Right cardiac atrium (tissue), 5 donors: Measurements from ENCODE around the gene RBM12. TPM values are rescaled to one million over a fixed set of nuclear protein-coding genes. Genes with fewer than 3 reads are reported as not detected.
A peak's percentile ranks its signal among the peaks of the same experiment; 100 is the strongest.

Experiments used
- ATAC-seq, 2 donors: fragments of 200-7000 bp; cut with Tn5 transposase; one replicate each; pipeline versions ENCODE4 v1.8.0 to v1.9.1; 2020; ENCODE audit warnings: moderate library complexity in 2 of 2, mild to moderate bottlenecking in 1 of 2
- DNase-seq, 3 donors: peaks; one replicate each; pipeline ENCODE4 v3.0.0-alpha.2; 2020
- H3K27ac ChIP-seq: one replicate; pipeline ENCODE4 v1.5.1; 2013; ENCODE audit warnings: mild to moderate bottlenecking, low read length, control low read depth, moderate library complexity
- H3K27me3 ChIP-seq: one replicate; pipeline ENCODE4 v1.6.1; 2013; ENCODE audit not compliant: control insufficient read depth, insufficient read depth
- H3K4me1 ChIP-seq: one replicate; pipeline ENCODE4 v1.6.1; 2013; ENCODE audit warnings: low read length; ENCODE audit not compliant: control insufficient read depth, insufficient read depth
- H3K4me3 ChIP-seq: one replicate; pipeline ENCODE4 v1.5.1; 2013; ENCODE audit warnings: low read length, control low read depth
- H3K9me3 ChIP-seq: one replicate; pipeline ENCODE4 v1.6.1; 2013; ENCODE audit warnings: low read length; ENCODE audit not compliant: control insufficient read depth
- WGBS: extraction: QIAGEN DNeasy Blood & Tissue Kit; methylation state at CpG from one replicate; pipeline ENCODE4 v1.1.7; 2013; 5-methylcytosine and 5-hydroxymethylcytosine counted together
- intact Hi-C, 4 donors: fragments of 100-400 bp; cut with DNase I; formaldehyde crosslinking; loops; one replicate each; pipeline versions ENCODE4 v1.11.0 to v1.14.0; 2022 to 2023
- polyA plus RNA-seq: library from polyadenylated mRNA; stranded (reverse); fragments of 200-250 nt; gene quantifications from one replicate; pipeline ENCODE4 v1.2.3, GENCODE V29; 2013
- total RNA-seq, 4 donors: library from RNA; stranded (reverse); fragmentation: NEBNext Ultra II Directional; extraction: Animal tissue kit (Norgen Biotek cat#: 25700); gene quantifications; one replicate each; pipeline ENCODE4 v1.2.1, GENCODE V29; 2021
- donor health status: healthy with polysubstance abuse.
- donor health status: DM: no; HTN: yes; CAD: no.
- donor health status: DM: no; HTN: no; CAD: no.
- donor health status: DM: no; HTN: yes; CAD: no; lungs with severe emphysema.
- donor health status: DM: yes; HTN: yes; CAD: no.

RBM12 gene
- total and polyA plus RNA-seq, 5 donors, result 8.7 to 59.1 (median 49.3) TPM

GRCh38 chr20:35653430-35653734 is 11.3 kb downstream of the RBM12 start:
- DNase-seq (no peak), ATAC-seq (no peak)
- H3K4me1 ChIP-seq, result peaks cover 5% of the 10 kb centered on the region
- intact Hi-C loops, result no loop called here
- no peaks in the 10 kb centered on the region for H3K27me3 ChIP-seq
- no peaks in the 10 kb centered on the region for H3K9me3 ChIP-seq
- 98% methylated on average over 3 of the region's 3 CpGs for WGBS
- H3K27ac ChIP-seq, result no peak overlapping the region
- no peak overlapping the region for H3K4me3 ChIP-seq

- Histone ChIP-seq H3K4me3 (no peak overlapping the region), H3K27me3 (no peaks in the 10 kb centered on the region), H3K4me1 (peaks cover 5% of the 10 kb centered on the region), H3K27ac (no peak overlapping the region), H3K9me3 (no peaks in the 10 kb centered on the region)
- intact Hi-C loops, result no loop called here
- ATAC-seq (peak; percentile 11 to 41), DNase-seq (no peak)
- WGBS, result 97% methylated on average over 13 of the region's 13 CpGs
These were observed 11.9 kb downstream of the RBM12 start for GRCh38 chr20:35652641-35653429.

- Histone ChIP-seq H3K4me1 (peaks cover 5% of the 10 kb centered on the region), H3K27me3 (no peaks in the 10 kb centered on the region), H3K27ac (no peak overlapping the region), H3K4me3 (no peak overlapping the region), H3K9me3 (no peaks in the 10 kb centered on the region)
- ATAC-seq (no peak), DNase-seq (no peak)
- intact Hi-C loops, result no loop called here
These were observed 12.7 kb downstream of the RBM12 start for GRCh38 chr20:35651958-35652357.

GRCh38 chr20:35650632-35651031 is 14.1 kb downstream of the RBM12 start:
- Histone ChIP-seq H3K27ac (no peak overlapping the region), H3K9me3 (no peaks in the 10 kb centered on the region), H3K4me3 (no peak overlapping the region), H3K4me1 (peaks cover 5% of the 10 kb centered on the region), H3K27me3 (no peaks in the 10 kb centered on the region)
- ATAC-seq, result no peak
- intact Hi-C loops, result no loop called here
- WGBS, result 76% methylated on average over 3 of the region's 3 CpGs
- no peak for DNase-seq

GRCh38 chr20:35648836-35649235 is 15.9 kb downstream of the RBM12 start:
- Histone ChIP-seq H3K4me3 (no peak overlapping the region), H3K4me1 (peaks cover 4% of the 10 kb centered on the region), H3K9me3 (no peaks in the 10 kb centered on the region), H3K27ac (no peak overlapping the region), H3K27me3 (no peaks in the 10 kb centered on the region)
- ATAC-seq (no peak), DNase-seq (no peak)
- intact Hi-C loops, result no loop called here

GRCh38 chr20:35644806-35645205 is 19.9 kb downstream of the RBM12 start:
- DNase-seq, result no peak
- Histone ChIP-seq H3K4me1 (peaks cover 4% of the 10 kb centered on the region), H3K27me3 (no peaks in the 10 kb centered on the region), H3K4me3 (no peak overlapping the region), H3K27ac (no peak overlapping the region), H3K9me3 (no peaks in the 10 kb centered on the region)
- no peak for ATAC-seq
- 85% methylated on average over 2 of the region's 2 CpGs for WGBS
- intact Hi-C loops, result no loop called here

- intact Hi-C loops, result no loop called here
- Histone ChIP-seq H3K27me3 (no peaks in the 10 kb centered on the region), H3K4me3 (no peak overlapping the region), H3K9me3 (no peaks in the 10 kb centered on the region), H3K4me1 (peaks cover 4% of the 10 kb centered on the region), H3K27ac (no peak overlapping the region)
- WGBS, result 93% methylated on average over 7 of the region's 7 CpGs
- no peak for ATAC-seq
- DNase-seq, result no peak
These were observed 21.7 kb downstream of the RBM12 start for GRCh38 chr20:35643045-35643444.

- intact Hi-C loops, result no loop called here
- no peak for ATAC-seq
- Histone ChIP-seq H3K4me1 (peaks cover 8% of the 10 kb centered on the region), H3K9me3 (no peaks in the 10 kb centered on the region), H3K27ac (no peak overlapping the region), H3K27me3 (no peaks in the 10 kb centered on the region), H3K4me3 (no peak overlapping the region)
- 88% methylated on average over 4 of the region's 4 CpGs for WGBS
- no peak for DNase-seq
These were observed 23.0 kb downstream of the RBM12 start for GRCh38 chr20:35641743-35642142.

GRCh38 chr20:35640724-35641123 is 24.0 kb downstream of the RBM12 start:
- no peak for DNase-seq
- intact Hi-C loops, result no loop called here
- no peak overlapping the region for H3K27ac ChIP-seq
- H3K27me3 ChIP-seq, result no peaks in the 10 kb centered on the region
- peaks cover 9% of the 10 kb centered on the region for H3K4me1 ChIP-seq
- no peak overlapping the region for H3K4me3 ChIP-seq
- no peak for ATAC-seq
- WGBS, result 71% methylated on average over 3 of the region's 3 CpGs
- H3K9me3 ChIP-seq, result no peaks in the 10 kb centered on the region

GRCh38 chr20:35638751-35639150 is 25.9 kb downstream of the RBM12 start:
- peaks cover 14% of the 10 kb centered on the region for H3K4me1 ChIP-seq
- DNase-seq, result no peak
- H3K27me3 ChIP-seq, result no peaks in the 10 kb centered on the region
- no peaks in the 10 kb centered on the region for H3K9me3 ChIP-seq
- 50% methylated on average over 2 of the region's 2 CpGs for WGBS
- intact Hi-C loops, result no loop called here
- H3K4me3 ChIP-seq, result no peak overlapping the region
- H3K27ac ChIP-seq, result no peak overlapping the region
- no peak for ATAC-seq

GRCh38 chr20:35637276-35637675 is 27.4 kb downstream of the RBM12 start:
- DNase-seq (no peak), ATAC-seq (no peak)
- intact Hi-C loops, result no loop called here
- Histone ChIP-seq H3K4me3 (no peak overlapping the region), H3K4me1 (peaks cover 14% of the 10 kb centered on the region), H3K27me3 (no peaks in the 10 kb centered on the region), H3K9me3 (no peaks in the 10 kb centered on the region), H3K27ac (no peak overlapping the region)
- WGBS, result 86% methylated on average over 6 of the region's 6 CpGs

- intact Hi-C loops, result no loop called here
- ATAC-seq, result no peak
- no peak overlapping the region for H3K4me3 ChIP-seq
- whole genome bisulfite sequencing, result 55% methylated on average over 2 of the region's 2 CpGs
- no peaks in the 10 kb centered on the region for H3K9me3 ChIP-seq
- no peak overlapping the region for H3K27ac ChIP-seq
- DNase-seq, result no peak
- peaks cover 14% of the 10 kb centered on the region for H3K4me1 ChIP-seq
- no peaks in the 10 kb centered on the region for H3K27me3 ChIP-seq
These were observed 28.6 kb downstream of the RBM12 start for GRCh38 chr20:35636095-35636494.
